ENCODE measurements around the gene AASDH.

The AASDH gene

DNA sequence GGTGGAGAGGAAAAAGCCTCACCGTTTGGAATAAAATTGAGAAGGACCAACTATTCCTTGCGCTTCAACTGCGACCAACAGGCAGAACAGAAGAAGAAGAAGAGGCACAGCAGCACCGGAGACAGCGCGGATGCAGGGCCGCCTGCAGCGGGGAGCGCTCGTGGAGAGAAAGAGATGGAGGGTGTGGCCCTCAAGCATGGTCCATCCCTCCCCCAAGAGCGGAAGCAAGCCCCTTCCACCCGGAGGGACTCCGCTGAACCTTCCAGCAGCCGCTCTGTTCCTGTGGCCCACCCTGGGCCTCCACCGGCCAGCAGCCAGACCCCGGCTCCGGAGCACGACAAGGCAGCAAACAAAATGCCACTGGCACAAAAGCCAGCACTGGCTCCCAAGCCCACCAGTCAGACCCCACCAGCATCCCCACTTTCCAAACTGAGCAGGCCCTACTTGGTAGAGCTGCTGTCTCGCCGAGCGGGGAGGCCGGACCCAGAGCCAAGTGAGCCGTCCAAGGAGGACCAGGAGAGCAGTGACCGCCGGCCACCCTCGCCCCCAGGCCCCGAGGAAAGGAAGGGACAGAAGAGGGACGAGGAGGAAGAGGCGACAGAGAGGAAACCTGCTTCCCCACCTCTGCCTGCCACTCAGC lies 71.2 kb downstream of the AASDH start:
- DNase-seq (ENCODE audit: extremely low read depth in 1 of 2, low read depth in 1 of 2): no peak

GRCh38 chr4:56315543-56315942 lies 71.7 kb downstream of the AASDH start:
- no peak for DNase-seq (ENCODE audit: extremely low read depth in 1 of 2, low read depth in 1 of 2)

DNA sequence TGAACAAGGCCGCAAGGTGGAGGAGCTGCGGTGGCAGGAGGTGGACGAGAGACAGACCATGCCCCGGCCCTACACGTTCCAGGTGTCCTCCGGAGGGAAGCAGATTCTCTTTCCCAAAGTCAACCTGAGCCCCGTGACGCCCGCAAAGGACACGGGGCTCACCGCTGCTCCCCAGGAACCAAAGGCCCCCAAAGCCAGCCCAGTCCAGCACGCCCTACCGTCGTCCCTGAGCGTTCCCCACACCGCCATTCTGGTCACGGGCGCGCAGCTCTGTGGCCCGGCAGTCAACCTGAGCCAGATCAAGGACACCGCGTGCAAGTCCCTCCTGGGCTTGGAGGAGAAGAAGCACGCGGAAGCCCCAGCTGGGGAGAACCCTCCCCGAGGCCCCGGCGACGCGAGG lies 72.2 kb downstream of the AASDH start:
- no peak for DNase-seq (ENCODE audit: extremely low read depth in 1 of 2, low read depth in 1 of 2)

DNA sequence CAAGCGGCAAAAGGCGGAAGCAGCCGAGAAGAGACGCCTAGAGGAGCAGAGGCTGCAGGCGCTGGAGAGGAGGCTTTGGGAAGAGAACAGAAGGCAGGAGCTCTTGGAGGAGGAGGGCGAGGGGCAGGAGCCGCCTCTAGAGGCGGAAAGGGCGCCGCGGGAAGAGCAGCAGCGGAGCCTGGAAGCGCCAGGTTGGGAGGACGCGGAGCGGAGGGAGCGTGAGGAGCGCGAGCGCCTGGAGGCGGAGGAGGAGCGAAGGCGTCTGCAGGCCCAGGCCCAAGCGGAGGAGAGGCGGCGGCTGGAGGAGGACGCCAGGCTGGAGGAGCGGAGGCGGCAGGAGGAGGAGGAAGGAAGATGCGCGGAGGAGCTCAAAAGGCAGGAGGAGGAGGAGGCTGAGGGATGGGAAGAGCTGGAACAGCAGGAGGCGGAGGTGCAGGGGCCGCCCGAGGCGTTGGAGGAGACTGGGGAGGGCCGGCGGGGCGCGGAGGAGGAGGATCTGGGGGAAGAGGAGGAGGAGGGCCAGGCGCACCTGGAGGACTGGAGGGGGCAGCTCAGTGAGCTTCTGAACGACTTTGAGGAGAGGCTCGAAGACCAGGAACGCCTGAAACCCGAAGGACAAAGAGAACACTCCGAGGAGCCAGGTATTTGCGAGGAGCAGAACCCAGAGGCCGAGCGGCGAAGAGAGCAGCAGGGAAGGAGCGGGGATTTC lies 72.9 kb downstream of the AASDH start:
- no peak for DNase-seq (ENCODE audit: extremely low read depth in 1 of 2, low read depth in 1 of 2)

DNA sequence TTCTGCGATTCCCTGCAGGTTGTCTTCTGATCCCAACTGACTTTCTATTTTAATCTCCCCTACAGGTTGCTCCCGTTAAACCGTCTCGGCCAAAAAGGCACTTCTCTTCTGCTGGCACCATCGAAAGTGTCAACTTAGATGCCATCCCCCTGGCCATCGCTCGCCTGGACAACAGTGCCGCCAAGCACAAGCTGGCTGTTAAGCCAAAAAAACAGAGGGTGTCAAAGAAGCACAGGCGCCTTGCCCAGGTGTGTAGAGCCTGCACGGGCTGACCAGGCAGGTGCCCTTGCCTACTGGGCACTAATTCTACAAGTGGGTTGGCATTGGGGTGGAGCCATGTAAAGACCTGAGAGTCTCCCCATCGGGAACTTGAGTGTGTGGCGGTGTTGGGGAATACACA lies 74.2 kb downstream of the AASDH start:
- no peak for DNase-seq (ENCODE audit: extremely low read depth in 1 of 2, low read depth in 1 of 2)

- DNase-seq (ENCODE audit: extremely low read depth in 1 of 2, low read depth in 1 of 2): no peak
Measured at GRCh38 chr4:56311299-56311975, 75.9 kb downstream of the AASDH start.

DNA sequence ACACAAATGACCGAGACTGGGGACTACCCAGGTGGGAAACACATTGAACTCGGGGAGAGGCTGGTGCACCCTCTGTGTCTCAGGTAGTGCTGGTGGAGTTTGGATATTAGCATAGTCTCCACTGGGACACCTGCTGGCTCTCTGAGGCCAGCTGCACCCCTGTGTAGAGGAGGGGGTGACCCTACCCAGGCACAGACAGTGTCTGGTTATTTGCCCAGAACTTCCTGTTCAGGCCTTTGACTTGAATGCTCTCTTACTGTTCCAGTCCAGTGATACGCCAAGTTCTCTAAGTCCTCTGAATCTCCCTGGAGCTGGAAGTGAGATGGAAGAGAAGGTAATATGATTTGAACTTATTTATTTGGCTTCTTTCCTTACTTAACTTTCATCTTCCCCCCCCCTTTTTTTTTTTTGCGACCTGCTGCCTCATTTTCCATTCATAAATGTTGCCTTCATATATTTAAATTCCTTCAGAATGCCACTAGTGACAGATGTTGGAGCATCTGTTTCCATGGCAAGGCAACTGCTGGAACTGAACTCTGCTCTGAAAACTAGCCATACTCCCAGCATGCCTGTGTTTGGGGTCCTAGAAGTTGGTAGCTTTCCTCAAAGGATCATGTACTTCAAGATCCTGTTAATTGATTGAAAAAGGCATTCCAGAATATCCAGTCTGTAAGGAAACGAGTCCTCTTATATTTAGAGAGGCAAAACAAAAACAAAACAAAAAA lies 76.7 kb downstream of the AASDH start:
- DNase-seq (ENCODE audit: extremely low read depth in 1 of 2, low read depth in 1 of 2): no peak

DNA sequence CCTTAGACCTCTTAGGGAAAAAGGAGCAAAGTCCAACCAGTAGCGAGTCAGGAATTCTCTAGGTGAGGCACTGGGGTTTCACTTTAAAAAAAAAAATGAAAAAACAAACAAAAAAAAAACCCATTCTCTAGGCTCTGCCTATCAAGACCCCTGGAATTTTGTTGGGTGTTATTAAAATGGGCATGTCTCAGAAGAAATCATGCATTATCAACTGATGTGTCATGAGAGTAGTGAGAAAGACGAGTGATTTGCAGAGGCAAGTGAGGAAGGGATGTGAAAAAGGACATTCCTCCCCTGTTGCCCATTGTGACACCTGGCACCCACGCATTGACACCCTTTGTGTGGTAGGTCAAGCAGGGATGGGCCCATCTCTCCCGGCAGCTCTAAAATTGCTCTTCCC lies 78.9 kb downstream of the AASDH start:
- no peak for DNase-seq (ENCODE audit: extremely low read depth in 1 of 2, low read depth in 1 of 2)

DNA sequence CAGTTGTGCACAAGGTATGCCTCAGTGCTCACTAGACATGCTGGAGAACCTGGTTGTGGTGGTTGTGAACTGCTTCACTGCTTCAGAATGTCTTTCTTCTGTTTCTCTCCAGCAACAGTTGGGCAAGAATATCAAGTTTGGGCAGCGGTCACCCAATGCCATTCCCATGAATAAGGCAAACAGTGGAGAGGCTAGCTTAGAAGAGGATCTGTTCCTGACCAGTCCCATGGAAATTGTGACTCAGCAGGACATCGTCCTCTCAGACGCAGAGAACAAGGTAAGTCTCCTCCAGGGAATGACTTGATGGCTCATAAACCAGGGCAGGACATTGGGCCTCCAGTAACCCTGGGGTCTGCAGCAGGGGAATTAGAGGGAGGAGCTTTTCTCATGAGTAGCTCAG lies 79.9 kb downstream of the AASDH start:
- no peak for DNase-seq (ENCODE audit: extremely low read depth in 1 of 2, low read depth in 1 of 2)

DNA sequence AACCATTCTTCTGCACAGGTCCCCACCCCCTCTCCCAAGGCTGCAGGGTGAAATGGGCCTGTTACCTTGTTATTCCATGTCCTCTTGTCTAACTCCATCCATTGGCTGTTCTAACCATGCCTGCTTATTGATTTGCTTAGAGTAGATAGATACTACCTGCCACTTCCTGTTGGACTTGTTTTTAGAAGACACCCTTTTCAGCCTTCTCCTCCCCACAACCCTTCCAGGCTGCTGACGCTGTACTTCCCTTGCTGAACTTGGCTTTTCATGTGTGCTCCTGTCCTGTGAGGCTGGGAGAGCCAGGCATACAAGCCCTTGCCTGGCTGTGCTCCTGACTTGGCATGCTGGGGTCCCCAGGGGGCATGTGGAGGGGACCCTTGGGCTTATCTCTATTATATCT lies 81.9 kb downstream of the AASDH start:
- DNase-seq (ENCODE audit: extremely low read depth in 1 of 2, low read depth in 1 of 2): no peak

- no peak for DNase-seq (ENCODE audit: extremely low read depth in 1 of 2, low read depth in 1 of 2)
Measured at GRCh38 chr4:56303921-56304320, 83.4 kb downstream of the AASDH start.

GRCh38 chr4:56302760-56303159 lies 84.5 kb downstream of the AASDH start:
- no peak for DNase-seq (ENCODE audit: extremely low read depth in 1 of 2, low read depth in 1 of 2)

DNA sequence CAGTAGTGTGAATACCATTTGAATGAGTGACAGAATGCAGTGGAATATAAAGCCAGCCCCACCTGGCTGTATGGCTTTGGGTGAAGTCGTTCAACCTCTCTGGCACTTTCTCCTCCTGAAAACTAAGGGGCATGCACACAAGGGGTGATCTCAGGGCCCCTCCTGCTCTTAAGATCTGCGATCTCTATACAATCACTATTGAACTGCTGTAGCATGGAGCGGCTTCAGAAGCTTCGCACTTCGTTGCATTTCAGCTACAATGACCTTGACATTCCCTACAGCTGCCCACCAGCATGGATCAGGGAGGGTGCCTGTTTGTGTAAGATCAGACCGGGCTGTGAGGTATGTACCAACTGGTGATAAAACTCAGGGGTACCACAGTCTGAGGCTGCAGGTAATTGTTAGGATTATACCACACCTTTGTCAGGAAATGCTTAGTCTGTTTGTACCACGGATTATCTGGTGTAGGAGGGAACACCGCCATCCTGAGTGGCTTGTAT lies 85.2 kb downstream of the AASDH start:
- DNase-seq (ENCODE audit: extremely low read depth in 1 of 2, low read depth in 1 of 2): no peak

- DNase-seq (ENCODE audit: extremely low read depth in 1 of 2, low read depth in 1 of 2): peak; percentile 18 to 31
Measured at GRCh38 chr4:56301181-56301996, 85.9 kb downstream of the AASDH start.

DNA sequence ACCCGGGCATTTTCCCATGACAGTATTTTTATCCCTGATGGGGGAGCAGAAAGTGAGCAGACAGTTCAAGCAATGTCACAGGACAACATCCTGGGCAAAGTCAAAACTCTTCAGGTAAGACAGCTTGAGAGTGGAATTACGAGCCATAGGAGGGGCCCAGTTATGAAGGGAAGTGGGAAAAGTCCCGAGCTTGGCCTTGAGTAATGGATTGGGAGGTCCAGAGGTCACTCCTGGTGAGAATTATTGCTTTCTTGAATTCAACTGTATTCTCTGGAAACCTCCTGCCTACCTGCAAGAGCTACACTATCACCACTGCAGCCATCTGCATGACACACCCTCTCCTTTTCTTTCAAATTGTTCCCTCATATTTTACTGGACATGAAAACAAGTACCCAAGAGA lies 89.1 kb downstream of the AASDH start:
- DNase-seq (ENCODE audit: extremely low read depth in 1 of 2, low read depth in 1 of 2): no peak

- DNase-seq (ENCODE audit: extremely low read depth in 1 of 2, low read depth in 1 of 2): no peak
Measured at GRCh38 chr4:56297776-56298175, 89.5 kb downstream of the AASDH start.

DNA sequence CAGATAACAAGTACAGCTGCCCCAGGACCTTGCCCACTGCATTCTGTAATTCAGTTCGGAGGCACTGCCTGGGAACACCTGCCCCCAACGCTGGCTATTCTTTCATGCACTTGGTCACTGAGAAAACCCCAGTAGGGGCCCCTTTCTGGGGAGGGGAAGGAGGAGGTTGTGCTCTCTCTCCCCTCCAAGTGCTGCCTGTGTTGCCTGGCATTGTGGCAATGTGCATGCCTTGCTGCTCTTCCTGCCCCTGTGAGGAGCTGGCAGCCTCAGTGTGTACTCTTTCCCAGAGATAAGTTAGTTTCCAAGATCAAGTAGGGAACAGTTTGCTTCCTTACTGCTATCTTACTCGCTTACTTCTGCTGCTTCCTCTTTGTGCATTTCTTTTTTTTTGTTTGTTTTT lies 90.8 kb downstream of the AASDH start:
- no peak for DNase-seq (ENCODE audit: extremely low read depth in 1 of 2, low read depth in 1 of 2)

GRCh38 chr4:56293121-56293520 lies 94.2 kb downstream of the AASDH start:
- no peak for DNase-seq (ENCODE audit: extremely low read depth in 1 of 2, low read depth in 1 of 2)

- no peak for DNase-seq (ENCODE audit: extremely low read depth in 1 of 2, low read depth in 1 of 2)
Measured at GRCh38 chr4:56289934-56290333, 97.4 kb downstream of the AASDH start.

DNA sequence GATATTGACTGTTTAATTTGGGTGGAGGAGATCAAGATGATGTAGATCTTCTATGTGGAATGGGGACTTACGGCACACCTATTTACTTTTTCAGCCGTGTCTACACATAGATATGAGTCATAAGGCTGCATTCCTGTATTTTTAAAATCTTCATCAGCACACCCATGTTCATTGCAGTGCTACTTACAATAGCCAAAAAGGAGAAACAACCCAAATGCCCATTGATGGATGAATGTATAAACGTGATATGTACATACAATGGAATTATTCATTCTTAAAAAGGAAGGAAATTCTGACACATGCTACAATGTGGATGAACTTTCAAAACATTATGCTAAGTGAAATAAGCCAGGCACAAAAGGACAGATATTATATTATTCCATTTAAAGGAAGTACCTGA lies 98.6 kb downstream of the AASDH start:
- DNase-seq (ENCODE audit: extremely low read depth in 1 of 2, low read depth in 1 of 2): no peak
